Smooth muscle cell (in vitro differentiated cells): ENCODE measurements around the gene LNPK. TPM values are rescaled to one million over a fixed set of nuclear protein-coding genes. Genes with fewer than 3 reads are reported as not detected.

Source experiments
- DNase-seq: peaks from one replicate; lab custom pipeline; 2025; ENCODE audit not compliant: unreplicated experiment; lab: John Stamatoyannopoulos, UW
- H2AFZ ChIP-seq: fragments of 200-600 bp; sonication (generic); 2 replicates; pipeline ENCODE4 v1.6.0; 2016; ENCODE audit warnings: antibody characterized with exemption, low read depth, mild to moderate bottlenecking
- H3F3A ChIP-seq: fragments of 200-600 bp; sonication (generic); 2 replicates; pipeline ENCODE4 v1.6.0; 2017; ENCODE audit warnings: antibody characterized with exemption, low read depth
- H3K27ac ChIP-seq: fragments of 200-600 bp; sonication (generic); 2 replicates; pipeline ENCODE4 v1.5.1; 2016; ENCODE audit warnings: low read depth, mild to moderate bottlenecking
- H3K27me3 ChIP-seq: fragments of 200-600 bp; sonication (generic); 2 replicates; pipeline ENCODE4 v1.6.1; 2016; ENCODE audit warnings: low read depth, mild to moderate bottlenecking
- H3K36me3 ChIP-seq: fragments of 200-600 bp; sonication (generic); 2 replicates; pipeline ENCODE4 v1.5.1; 2016; ENCODE audit warnings: low read depth
- H3K4me1 ChIP-seq: fragments of 200-600 bp; sonication (generic); 2 replicates; pipeline ENCODE4 v1.5.1; 2016; ENCODE audit warnings: low read depth
- H3K4me2 ChIP-seq: fragments of 200-600 bp; sonication (generic); 2 replicates; pipeline ENCODE4 v1.6.0; 2016; ENCODE audit warnings: mild to moderate bottlenecking
- H3K4me3 ChIP-seq: fragments of 200-600 bp; sonication (generic); 2 replicates; pipeline ENCODE4 v1.5.1; 2016; ENCODE audit warnings: mild to moderate bottlenecking
- H3K79me2 ChIP-seq: fragments of 200-600 bp; sonication (generic); 2 replicates; pipeline ENCODE4 v1.6.0; 2016; ENCODE audit warnings: low read depth, mild to moderate bottlenecking
- H3K9ac ChIP-seq: fragments of 200-600 bp; sonication (generic); 2 replicates; pipeline ENCODE4 v1.6.0; 2016; ENCODE audit warnings: low read depth
- H3K9me3 ChIP-seq: fragments of 200-600 bp; sonication (generic); replicated peaks from 2 replicates; pipeline ENCODE4 v1.5.1; 2016; ENCODE audit warnings: low read depth
- H4K20me1 ChIP-seq: fragments of 200-600 bp; sonication (generic); 2 replicates; pipeline ENCODE4 v1.6.0; 2016; ENCODE audit warnings: low read depth
- CTCF ChIP-seq: fragments of 200-600 bp; sonication (generic); IDR thresholded peaks from 2 replicates; pipeline ENCODE4 v1.5.1; 2017; ENCODE audit warnings: borderline replicate concordance, mild to moderate bottlenecking, antibody characterized with exemption; ENCODE audit not compliant: insufficient read depth, poor library complexity, severe bottlenecking
- WGBS: methylation state at CpG from one replicate; pipeline ENCODE4 v1.1.7; 2016; ENCODE audit warnings: low lambda C conversion rate; 5-methylcytosine and 5-hydroxymethylcytosine counted together
- polyA plus RNA-seq: library from polyadenylated mRNA; unstranded; fragments of >200 nt; fragmentation: Nextera tagmentation; extraction: Ambion mirVana; gene quantifications from 2 replicates; pipeline ENCODE4 v1.2.1, GENCODE V29; 2016
- total RNA-seq: library from RNA; depleted of rRNA; stranded (reverse); fragments of >200 nt; gene quantifications from 2 replicates; pipeline ENCODE4 v1.2.3, GENCODE V29; 2014

LNPK gene
- total and polyA plus RNA-seq, 2 experiments from 2014 or later, result 14.4 to 38.5 TPM

GRCh38 chr2:175877845-175878544 lies 124.1 kb downstream of the LNPK start:
- H3K4me3 ChIP-seq, result no peak overlapping the region
- no peaks in the 10 kb centered on the region for H3K9me3 ChIP-seq
- TF ChIP-seq CTCF, result no peak
- no peak for DNase-seq
- H3K4me1 ChIP-seq, result no peaks in the 10 kb centered on the region
- 87% methylated on average over 3 of the region's 3 CpGs for WGBS
- H3K36me3 ChIP-seq, result no peaks in the 10 kb centered on the region
- no peaks in the 10 kb centered on the region for H3F3A ChIP-seq
- no peak overlapping the region for H2AFZ ChIP-seq
- H3K4me2 ChIP-seq, result no peak overlapping the region
- H3K79me2 ChIP-seq, result no peaks in the 10 kb centered on the region
- no peak overlapping the region for H3K9ac ChIP-seq
- no peaks in the 10 kb centered on the region for H4K20me1 ChIP-seq
- H3K27me3 ChIP-seq, result no peaks in the 10 kb centered on the region
- no peak overlapping the region for H3K27ac ChIP-seq

- H3K27me3 ChIP-seq, result no peaks in the 10 kb centered on the region
- WGBS, result 96% methylated on average over 3 of the region's 3 CpGs
- no peaks in the 10 kb centered on the region for H3K4me1 ChIP-seq
- H3K9ac ChIP-seq, result no peak overlapping the region
- H3K36me3 ChIP-seq, result no peaks in the 10 kb centered on the region
- no peaks in the 10 kb centered on the region for H3K9me3 ChIP-seq
- H4K20me1 ChIP-seq, result no peaks in the 10 kb centered on the region
- no peaks in the 10 kb centered on the region for H3K79me2 ChIP-seq
- H3K27ac ChIP-seq, result no peak overlapping the region
- no peak overlapping the region for H3K4me3 ChIP-seq
- TF ChIP-seq CTCF, result no peak
- no peak overlapping the region for H3K4me2 ChIP-seq
- H2AFZ ChIP-seq, result no peak overlapping the region
- no peaks in the 10 kb centered on the region for H3F3A ChIP-seq
- DNase-seq, result no peak
Measured at GRCh38 chr2:175874291-175874690, 127.8 kb downstream of the LNPK start.

Other genes starting within 250 kb of the LNPK start
- 0.04 TPM in 1 of 2 replicates, not detected in the other for gene EVX2, start 81.7 kb upstream of the LNPK start, total RNA-seq
- gene EVX2, start 81.7 kb upstream of the LNPK start, polyA plus RNA-seq, result not detected in 2 replicates
- gene HOXD13, start 90.5 kb upstream of the LNPK start, total RNA-seq, result 0.31 and 1.9 TPM in 2 replicates
- gene HOXD13, start 90.5 kb upstream of the LNPK start, polyA plus RNA-seq, result 0.45 and 1.9 TPM in 2 replicates
- gene HOXD12, start 97.5 kb upstream of the LNPK start, total RNA-seq, result 0.54 TPM in 1 of 2 replicates, not detected in the other
- gene HOXD12, start 97.5 kb upstream of the LNPK start, polyA plus RNA-seq, result not detected in 2 replicates
- 4.4 and 9.8 TPM in 2 replicates for gene HOXD11, start 105.0 kb upstream of the LNPK start, total RNA-seq
- gene HOXD11, start 105.0 kb upstream of the LNPK start, polyA plus RNA-seq, result 7.9 and 9.0 TPM in 2 replicates
- gene HOXD10, start 114.5 kb upstream of the LNPK start, total RNA-seq, result 6.7 and 9.9 TPM in 2 replicates
- gene HOXD10, start 114.5 kb upstream of the LNPK start, polyA plus RNA-seq, result 10.6 and 11.4 TPM in 2 replicates
- gene HOXD9, start 120.5 kb upstream of the LNPK start, total RNA-seq, result 0.45 and 0.49 TPM in 2 replicates
- 1.4 and 2.2 TPM in 2 replicates for gene HOXD9, start 120.5 kb upstream of the LNPK start, polyA plus RNA-seq
- gene HOXD8, start 127.4 kb upstream of the LNPK start, total RNA-seq, result 0.13 and 2.0 TPM in 2 replicates
- not detected in 2 replicates for gene HOXD8, start 127.4 kb upstream of the LNPK start, polyA plus RNA-seq
- gene HOXD4, start 149.3 kb upstream of the LNPK start, total RNA-seq, result 0.09 TPM in 1 of 2 replicates, not detected in the other
- not detected in 2 replicates for gene HOXD4, start 149.3 kb upstream of the LNPK start, polyA plus RNA-seq
- 0.63 TPM in 1 of 2 replicates, not detected in the other for gene HOXD3, start 155.0 kb upstream of the LNPK start, total RNA-seq
- not detected in 2 replicates for gene HOXD3, start 155.0 kb upstream of the LNPK start, polyA plus RNA-seq
- gene HOXD1, start 186.4 kb upstream of the LNPK start, total RNA-seq, result not detected in 2 replicates
- not detected in 2 replicates for gene HOXD1, start 186.4 kb upstream of the LNPK start, polyA plus RNA-seq